H9 (cell line): ENCODE results near the gene BMP2K. TPM values are rescaled to one million over a fixed set of nuclear protein-coding genes. Genes with fewer than 3 reads are reported as not detected.

Experiments used
- DNase-seq: peaks from one replicate; pipeline ENCODE4 v3.0.0-alpha.2; 2017
- H2AFZ ChIP-seq: one replicate; pipeline ENCODE4 v1.6.1; 2013; ENCODE audit warnings: mild to moderate bottlenecking, low read length, control low read depth, moderate library complexity
- H2AK5ac ChIP-seq: 2 replicates; pipeline ENCODE4 v1.6.1; 2013; ENCODE audit warnings: low read length, control low read depth, mixed read lengths; ENCODE audit not compliant: insufficient read length
- H2BK120ac ChIP-seq: one replicate; pipeline ENCODE4 v1.6.1; 2013; ENCODE audit warnings: low read depth, mild to moderate bottlenecking, low read length, control low read depth, inconsistent platforms; ENCODE audit not compliant: poor library complexity, severe bottlenecking
- H2BK12ac ChIP-seq: 2 replicates; pipeline ENCODE4 v1.6.1; 2013; ENCODE audit warnings: low read length, control low read depth, mixed read lengths, low read depth; ENCODE audit not compliant: insufficient read length
- H2BK15ac ChIP-seq: 2 replicates; pipeline ENCODE4 v1.6.1; 2013; ENCODE audit warnings: low read depth, low read length, control low read depth
- H2BK20ac ChIP-seq: one replicate; pipeline ENCODE4 v1.6.1; 2013; ENCODE audit warnings: low read depth, mild to moderate bottlenecking, low read length, control low read depth, inconsistent platforms; ENCODE audit not compliant: poor library complexity, severe bottlenecking
- H2BK5ac ChIP-seq: 2 replicates; pipeline ENCODE4 v1.6.1; 2013; ENCODE audit warnings: low read length, control low read depth, mixed read lengths; ENCODE audit not compliant: insufficient read length
- H3K14ac ChIP-seq: 2 replicates; pipeline ENCODE4 v1.6.1; 2013; ENCODE audit warnings: low read length, control low read depth; ENCODE audit not compliant: insufficient read depth
- H3K18ac ChIP-seq: 2 replicates; pipeline ENCODE4 v1.6.1; 2013; ENCODE audit warnings: low read depth, mild to moderate bottlenecking, mixed read lengths, low read length, control low read depth; ENCODE audit not compliant: insufficient read length
- H3K23ac ChIP-seq: 2 replicates; pipeline ENCODE4 v1.6.1; 2013; ENCODE audit warnings: low read length, control low read depth, mixed read lengths, low read depth; ENCODE audit not compliant: insufficient read length
- H3K23me2 ChIP-seq: 2 replicates; pipeline ENCODE4 v1.6.1; 2013; ENCODE audit warnings: low read depth, mild to moderate bottlenecking, mixed read lengths, low read length, control low read depth; ENCODE audit not compliant: insufficient read length, poor library complexity, severe bottlenecking
- H3K27ac ChIP-seq: 2 replicates; pipeline ENCODE4 v1.5.1; 2013; ENCODE audit warnings: low read length, control low read depth, mixed read lengths, low read depth; ENCODE audit not compliant: insufficient read length
- H3K27me3 ChIP-seq: 2 replicates; pipeline ENCODE4 v1.6.1; 2013; ENCODE audit warnings: low read length, control low read depth, inconsistent platforms; ENCODE audit not compliant: insufficient read depth
- H3K4ac ChIP-seq: 2 replicates; pipeline ENCODE4 v1.6.1; 2013; ENCODE audit warnings: low read depth, mild to moderate bottlenecking, control low read depth, inconsistent platforms, low read length, moderate library complexity
- H3K4me1 ChIP-seq: 2 replicates; pipeline ENCODE4 v1.6.1; 2013; ENCODE audit warnings: low read length, control low read depth, inconsistent platforms; ENCODE audit not compliant: insufficient read depth
- H3K4me2 ChIP-seq: 2 replicates; pipeline ENCODE4 v1.6.1; 2013; ENCODE audit warnings: low read length, control low read depth, mixed read lengths; ENCODE audit not compliant: insufficient read length, insufficient read depth
- H3K56ac ChIP-seq: 2 replicates; pipeline ENCODE4 v1.6.1; 2013; ENCODE audit warnings: low read depth, mild to moderate bottlenecking, mixed read lengths, low read length, control low read depth; ENCODE audit not compliant: insufficient read length
- H3K79me1 ChIP-seq: 2 replicates; pipeline ENCODE4 v1.6.1; 2013; ENCODE audit warnings: low read depth, mild to moderate bottlenecking, moderate library complexity, low read length, control low read depth, inconsistent platforms; ENCODE audit not compliant: insufficient read depth, poor library complexity, severe bottlenecking
- H3K79me2 ChIP-seq: 2 replicates; pipeline ENCODE4 v1.6.1; 2013; ENCODE audit warnings: low read length, control low read depth, inconsistent platforms; ENCODE audit not compliant: insufficient read depth
- H3K9ac ChIP-seq: 2 replicates; pipeline ENCODE4 v1.6.1; 2013; ENCODE audit warnings: low read length, control low read depth, mixed read lengths; ENCODE audit not compliant: insufficient read length; ENCODE audit errors: extremely low read depth
- H3K9me3 ChIP-seq: one replicate; pipeline ENCODE4 v1.6.1; 2013; ENCODE audit warnings: low read depth, low read length, inconsistent platforms; ENCODE audit not compliant: control insufficient read depth
- H3T11ph ChIP-seq: one replicate; pipeline ENCODE4 v1.6.1; 2013; ENCODE audit warnings: mild to moderate bottlenecking, low read length, control low read depth, inconsistent platforms
- H4K20me1 ChIP-seq: one replicate; pipeline ENCODE4 v1.6.1; 2013; ENCODE audit not compliant: control insufficient read depth, insufficient read length, insufficient read depth
- H4K5ac ChIP-seq: 2 replicates; pipeline ENCODE4 v1.6.1; 2013; ENCODE audit warnings: low read depth, mild to moderate bottlenecking, mixed read lengths, low read length, control low read depth; ENCODE audit not compliant: insufficient read length
- H4K8ac ChIP-seq: replicated peaks from 2 replicates; pipeline ENCODE4 v1.6.1; 2013; ENCODE audit warnings: low read length, control low read depth, mixed read lengths, low read depth; ENCODE audit not compliant: insufficient read length
- H4K91ac ChIP-seq: 2 replicates; pipeline ENCODE4 v1.6.1; 2013; ENCODE audit warnings: low read depth, mild to moderate bottlenecking, moderate library complexity, mixed read lengths, low read length, control low read depth; ENCODE audit not compliant: insufficient read length
- H3K27ac Mint-ChIP-seq, 3 experiments: 2 replicates in 2 of 3; 3 replicates in 1 of 3; pipeline ENCODE4 v1.8.0; 2020 to 2021; ENCODE audit warnings: mixed read lengths in 3 of 3, mild to moderate bottlenecking in 1 of 3, moderate library complexity in 1 of 3
- H3K27me3 Mint-ChIP-seq: 2 replicates; pipeline ENCODE4 v1.8.0; 2021; ENCODE audit warnings: low read depth, mild to moderate bottlenecking, moderate library complexity, mixed read lengths
- H3K36me3 Mint-ChIP-seq, 3 experiments: 2 replicates in 2 of 3; 3 replicates in 1 of 3; pipeline ENCODE4 v1.8.0; 2020 to 2021; ENCODE audit warnings: low read depth in 3 of 3, mixed read lengths in 3 of 3; ENCODE audit not compliant: insufficient read depth in 1 of 3
- H3K4me1 Mint-ChIP-seq, 2 experiments: 2 replicates each; pipeline ENCODE4 v1.8.0; 2020; ENCODE audit warnings: mixed read lengths in 2 of 2
- H3K4me3 Mint-ChIP-seq, 2 experiments: 2 replicates in 1 of 2; 3 replicates in 1 of 2; pipeline ENCODE4 v1.8.0; 2020 to 2021; ENCODE audit warnings: mild to moderate bottlenecking in 2 of 2, mixed read lengths in 2 of 2, moderate library complexity in 1 of 2
- H3K9me3 Mint-ChIP-seq, 2 experiments: 2 replicates in 1 of 2; 3 replicates in 1 of 2; pipeline ENCODE4 v1.8.0; 2020; ENCODE audit warnings: mild to moderate bottlenecking in 2 of 2, mixed read lengths in 2 of 2, moderate library complexity in 1 of 2
- CTCF ChIP-seq: fragments of 200-600 bp; sonication (generic); conservative IDR thresholded peaks from 3 replicates; pipeline ENCODE4 v1.8.0; 2021; ENCODE audit warnings: antibody characterized with exemption, mild to moderate bottlenecking
- WGBS: extraction: QIAGEN DNeasy Blood & Tissue Kit; methylation state at CpG from one replicate; pipeline ENCODE4 v1.1.7; 2013; ENCODE audit warnings: missing lambda C conversion rate, low lambda C conversion rate, mixed read lengths; ENCODE audit not compliant: insufficient read length; ENCODE audit errors: extremely low coverage; 5-methylcytosine and 5-hydroxymethylcytosine counted together
- total RNA-seq: library from RNA; stranded (reverse); gene quantifications from 2 replicates; pipeline ENCODE4 v1.2.1, GENCODE V29; 2021

Gene BMP2K
- total RNA-seq, 1 experiment from 2014 or later = 26.4 TPM

- Mint-ChIP-seq H3K27me3 (no peaks in the 10 kb centered on the region), H3K27ac (peak overlapping the region; percentile 78 to 96 (median 90)), H3K4me3 (peak overlapping the region; percentile 86 to 98), H3K9me3 (0 out of 5 replicates have a peak, but pooled peaks cover 0 to 2% of the 10 kb centered on the region in 2 experiments), H3K36me3 (no peaks in the 10 kb centered on the region; a peak in 1 of 7 replicates), H3K4me1 (peaks cover 13 to 14% of the 10 kb centered on the region in 2 experiments)
- Histone ChIP-seq H2BK15ac (no peak overlapping the region), H3K27me3 (no peaks in the 10 kb centered on the region), H2BK12ac (no peak overlapping the region), H2BK120ac (no peak overlapping the region), H3K27ac (no peak overlapping the region), H3K56ac (no peak overlapping the region), H3K9ac (peak overlapping the region; percentile 69), H4K20me1 (no peaks in the 10 kb centered on the region), H3K4ac (no peak overlapping the region), H4K91ac (no peak overlapping the region), H4K8ac (no peak overlapping the region), H3K4me1 (no peaks in the 10 kb centered on the region; the same call in 1 of the 2 replicates), H4K5ac (no peak overlapping the region), H3T11ph (no peak overlapping the region), H3K9me3 (no peaks in the 10 kb centered on the region), H3K14ac (peak overlapping the region; percentile 60), H2BK5ac (no peak overlapping the region), H2AFZ (no peak overlapping the region), H2AK5ac (no peak overlapping the region), H3K79me2 (peaks cover 11% of the 10 kb centered on the region; the same call in 1 of the 2 replicates), H3K4me2 (peak overlapping the region; percentile 99), H3K79me1 (no peaks in the 10 kb centered on the region), H3K23ac (no peak overlapping the region), H3K23me2 (peaks cover 7% of the 10 kb centered on the region), H2BK20ac (no peak overlapping the region), H3K18ac (peak overlapping the region; percentile 75)
- no peak for TF ChIP-seq CTCF
- DNase-seq = peak; percentile 45
- no CpG with 5 or more reads among the region's 28 CpGs for WGBS
Observed at GRCh38 chr4:78776729-78777575, 802 bp downstream of the BMP2K start.
